Parathyroid adenoma (tissue), 2 donors: Measurements from ENCODE around the gene ZDHHC5.

Source experiments
- H2AFZ ChIP-seq: fragments of 300-600 bp; sonication (generic); one replicate; pipeline ENCODE4 v1.7.0; 2017; ENCODE audit warnings: antibody characterized with exemption, mild to moderate bottlenecking
- H3K27ac ChIP-seq: fragments of 300-600 bp; sonication (generic); one replicate; pipeline ENCODE4 v1.7.0; 2017
- H3K27me3 ChIP-seq: fragments of 300-600 bp; sonication (generic); one replicate; pipeline ENCODE4 v1.7.0; 2017; ENCODE audit warnings: low read length; ENCODE audit not compliant: control insufficient read depth, insufficient read depth
- H3K36me3 ChIP-seq: fragments of 300-600 bp; sonication (generic); one replicate; pipeline ENCODE4 v1.7.0; 2017; ENCODE audit warnings: low read length; ENCODE audit not compliant: control insufficient read depth, insufficient read depth
- H3K4me1 ChIP-seq: fragments of 300-600 bp; sonication (generic); one replicate; pipeline ENCODE4 v1.7.0; 2017; ENCODE audit warnings: control low read depth
- H3K4me2 ChIP-seq: fragments of 300-600 bp; sonication (generic); one replicate; pipeline ENCODE4 v1.7.0; 2017; ENCODE audit warnings: low read length
- H3K4me3 ChIP-seq: fragments of 300-600 bp; sonication (generic); one replicate; pipeline ENCODE4 v1.7.0; 2017; ENCODE audit warnings: low read depth, low read length
- H3K79me2 ChIP-seq: fragments of 300-600 bp; sonication (generic); one replicate; pipeline ENCODE4 v1.7.0; 2017; ENCODE audit warnings: control low read depth
- H3K9ac ChIP-seq: fragments of 300-600 bp; sonication (generic); one replicate; pipeline ENCODE4 v1.7.0; 2017; ENCODE audit warnings: mild to moderate bottlenecking
- H3K9me3 ChIP-seq: fragments of 300-600 bp; sonication (generic); one replicate; pipeline ENCODE4 v1.7.0; 2017; ENCODE audit warnings: low read length; ENCODE audit not compliant: control insufficient read depth
- TF ChIP-seq, protein P1 (sequence below): fragments of 300-600 bp; sonication (generic); IDR thresholded peaks from one replicate; pipeline ENCODE4 v1.7.0; 2017; ENCODE audit warnings: antibody characterized with exemption, mild to moderate bottlenecking
- donor health status: primary hyperparathyroidism.

ZDHHC5 gene

DNA sequence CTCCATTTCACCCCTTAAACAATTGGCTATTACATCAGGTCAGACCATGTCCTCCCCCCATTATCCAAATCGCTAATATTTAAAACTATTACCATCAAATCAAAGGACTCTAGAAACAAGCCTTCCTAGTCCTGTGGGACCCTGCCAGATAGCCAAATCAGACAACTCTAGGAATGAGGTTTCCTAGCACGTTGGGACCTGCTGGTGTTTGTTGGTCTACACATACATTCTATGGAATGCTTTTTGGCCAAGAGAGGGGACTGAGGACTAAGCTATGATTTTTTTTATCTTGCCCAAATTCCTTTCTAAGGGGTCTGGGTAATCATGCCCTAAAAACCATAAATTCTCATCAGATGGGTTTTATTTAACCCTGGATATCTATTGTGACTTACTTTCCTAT lies 59.3 kb downstream of the ZDHHC5 start:
- Histone ChIP-seq H3K4me1 (no peaks in the 10 kb centered on the region), H3K9me3 (no peaks in the 10 kb centered on the region), H3K9ac (no peak overlapping the region), H3K4me2 (no peak overlapping the region), H2AFZ (no peak overlapping the region), H3K4me3 (no peak overlapping the region), H3K79me2 (peaks cover 11% of the 10 kb centered on the region), H3K27me3 (no peaks in the 10 kb centered on the region), H3K36me3 (no peaks in the 10 kb centered on the region), H3K27ac (no peak overlapping the region)
- TF ChIP-seq, protein P1, sequence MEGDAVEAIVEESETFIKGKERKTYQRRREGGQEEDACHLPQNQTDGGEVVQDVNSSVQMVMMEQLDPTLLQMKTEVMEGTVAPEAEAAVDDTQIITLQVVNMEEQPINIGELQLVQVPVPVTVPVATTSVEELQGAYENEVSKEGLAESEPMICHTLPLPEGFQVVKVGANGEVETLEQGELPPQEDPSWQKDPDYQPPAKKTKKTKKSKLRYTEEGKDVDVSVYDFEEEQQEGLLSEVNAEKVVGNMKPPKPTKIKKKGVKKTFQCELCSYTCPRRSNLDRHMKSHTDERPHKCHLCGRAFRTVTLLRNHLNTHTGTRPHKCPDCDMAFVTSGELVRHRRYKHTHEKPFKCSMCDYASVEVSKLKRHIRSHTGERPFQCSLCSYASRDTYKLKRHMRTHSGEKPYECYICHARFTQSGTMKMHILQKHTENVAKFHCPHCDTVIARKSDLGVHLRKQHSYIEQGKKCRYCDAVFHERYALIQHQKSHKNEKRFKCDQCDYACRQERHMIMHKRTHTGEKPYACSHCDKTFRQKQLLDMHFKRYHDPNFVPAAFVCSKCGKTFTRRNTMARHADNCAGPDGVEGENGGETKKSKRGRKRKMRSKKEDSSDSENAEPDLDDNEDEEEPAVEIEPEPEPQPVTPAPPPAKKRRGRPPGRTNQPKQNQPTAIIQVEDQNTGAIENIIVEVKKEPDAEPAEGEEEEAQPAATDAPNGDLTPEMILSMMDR = no peak

DNA sequence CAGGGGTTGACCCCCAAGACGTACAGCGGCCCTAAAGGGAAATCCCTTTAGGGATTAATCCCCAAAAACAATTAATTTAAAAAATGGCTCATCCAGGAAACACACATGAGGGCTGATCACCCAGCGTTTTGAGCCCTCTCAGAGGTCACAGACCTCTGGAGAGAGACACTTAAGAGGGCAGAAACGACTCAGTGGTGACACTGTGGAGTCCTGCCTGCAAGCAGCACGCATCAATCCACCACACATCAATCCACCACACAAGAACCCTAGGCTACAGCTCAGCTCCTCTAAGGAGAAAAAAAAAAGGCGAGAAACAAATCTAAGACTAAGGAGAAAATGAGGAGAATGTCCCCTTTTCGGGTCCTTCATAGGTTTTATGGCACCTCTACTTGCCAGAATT lies 60.9 kb downstream of the ZDHHC5 start:
- H3K27ac ChIP-seq = no peak overlapping the region
- H3K79me2 ChIP-seq = peaks cover 22% of the 10 kb centered on the region
- H3K4me3 ChIP-seq = no peak overlapping the region
- no peaks in the 10 kb centered on the region for H3K36me3 ChIP-seq
- no peak overlapping the region for H3K4me2 ChIP-seq
- TF ChIP-seq, protein P1 = no peak
- H3K4me1 ChIP-seq = no peaks in the 10 kb centered on the region
- no peak overlapping the region for H3K9ac ChIP-seq
- H3K27me3 ChIP-seq = no peaks in the 10 kb centered on the region
- H3K9me3 ChIP-seq = no peaks in the 10 kb centered on the region
- H2AFZ ChIP-seq = no peak overlapping the region

DNA sequence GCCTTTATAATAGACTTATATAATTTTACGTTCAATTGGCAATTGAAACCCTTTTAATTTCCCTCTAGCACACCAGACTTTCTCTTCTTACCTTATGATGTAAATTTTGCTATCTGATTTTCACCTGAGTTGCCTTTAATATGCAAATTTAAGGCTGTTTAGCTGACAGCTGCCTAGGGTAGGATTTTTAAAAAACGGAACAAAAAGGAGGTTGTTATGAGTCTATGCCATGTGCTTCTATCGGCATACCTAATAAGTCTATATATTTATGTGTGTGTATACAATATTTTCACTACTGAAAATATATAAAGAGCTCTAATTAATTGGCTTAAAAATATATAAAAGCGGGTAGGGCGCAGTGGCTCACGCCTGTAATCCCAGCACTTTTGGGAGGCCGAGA lies 61.6 kb downstream of the ZDHHC5 start:
- no peak overlapping the region for H2AFZ ChIP-seq
- H3K79me2 ChIP-seq = peaks cover 23% of the 10 kb centered on the region
- no peaks in the 10 kb centered on the region for H3K27me3 ChIP-seq
- H3K36me3 ChIP-seq = no peaks in the 10 kb centered on the region
- H3K4me3 ChIP-seq = no peak overlapping the region
- no peaks in the 10 kb centered on the region for H3K9me3 ChIP-seq
- H3K27ac ChIP-seq = no peak overlapping the region
- TF ChIP-seq, protein P1 = no peak
- H3K9ac ChIP-seq = no peak overlapping the region
- H3K4me2 ChIP-seq = no peak overlapping the region
- no peaks in the 10 kb centered on the region for H3K4me1 ChIP-seq

DNA sequence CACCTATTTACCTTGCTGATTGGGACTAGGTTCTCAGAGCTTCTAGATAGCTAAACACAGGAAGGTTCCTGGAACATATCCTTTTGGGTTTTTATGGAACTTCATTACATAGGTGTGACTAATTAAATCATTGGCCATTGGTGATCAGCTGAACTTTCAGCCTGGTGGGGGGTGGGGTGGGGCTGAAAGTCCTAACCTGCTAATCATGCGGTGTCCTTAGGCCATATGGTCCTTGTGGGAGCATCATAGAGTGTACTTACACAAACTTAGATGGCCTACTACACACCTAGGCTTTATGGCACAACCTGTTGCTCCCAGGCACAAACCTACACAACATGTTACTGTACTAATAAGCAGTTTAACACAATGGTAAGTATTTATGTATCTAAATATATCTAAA lies 64.7 kb downstream of the ZDHHC5 start:
- no peak overlapping the region for H3K4me3 ChIP-seq
- H2AFZ ChIP-seq = no peak overlapping the region
- no peak overlapping the region for H3K27ac ChIP-seq
- no peaks in the 10 kb centered on the region for H3K9me3 ChIP-seq
- H3K4me1 ChIP-seq = no peaks in the 10 kb centered on the region
- TF ChIP-seq, protein P1 = no peak
- H3K4me2 ChIP-seq = no peak overlapping the region
- H3K36me3 ChIP-seq = no peaks in the 10 kb centered on the region
- H3K27me3 ChIP-seq = no peaks in the 10 kb centered on the region
- peaks cover 23% of the 10 kb centered on the region for H3K79me2 ChIP-seq
- H3K9ac ChIP-seq = no peak overlapping the region

DNA sequence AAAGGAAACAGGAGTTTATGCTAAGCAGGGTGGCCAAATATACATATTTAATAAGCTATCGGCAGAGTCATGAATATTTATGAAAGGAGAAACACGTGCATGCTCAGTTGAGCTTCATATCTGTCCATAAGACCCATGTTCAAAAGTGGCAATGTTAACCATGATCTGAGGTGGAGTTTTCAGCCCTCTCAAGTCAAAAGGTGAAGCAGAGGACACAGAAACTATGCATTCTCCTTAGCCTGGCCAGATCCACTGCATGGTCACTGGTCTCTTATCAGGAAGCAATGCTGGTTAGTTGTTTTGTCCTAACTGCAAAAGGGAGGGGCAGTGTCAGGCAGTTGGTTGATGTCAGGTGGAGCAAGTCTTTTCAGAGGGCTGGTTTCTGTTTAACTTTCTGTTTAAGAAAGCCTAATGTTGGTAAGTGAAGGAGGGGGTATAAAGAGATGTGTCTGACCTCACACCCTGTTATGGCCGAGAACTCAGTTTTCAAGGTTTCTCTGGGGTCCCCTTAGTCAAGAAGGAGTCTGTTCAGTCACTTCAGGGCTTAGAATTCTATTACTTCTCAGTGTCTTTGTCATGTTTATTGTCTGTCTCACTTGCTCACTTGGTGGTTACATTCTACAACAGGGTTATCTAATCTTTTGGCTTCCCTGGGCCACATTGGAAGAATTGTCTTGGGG lies 67.8 kb downstream of the ZDHHC5 start:
- TF ChIP-seq, protein P1 = no peak
- Histone ChIP-seq H3K4me2 (no peak overlapping the region), H3K9me3 (no peaks in the 10 kb centered on the region), H3K9ac (no peak overlapping the region), H3K36me3 (no peaks in the 10 kb centered on the region), H2AFZ (no peak overlapping the region), H3K79me2 (peaks cover 16% of the 10 kb centered on the region), H3K27ac (no peak overlapping the region), H3K4me1 (no peaks in the 10 kb centered on the region), H3K27me3 (no peaks in the 10 kb centered on the region), H3K4me3 (no peak overlapping the region)
